ENCODE measurements around the gene NFATC3.
A peak's percentile ranks its signal among the peaks of the same experiment; 100 is the strongest.

The NFATC3 gene

DNA sequence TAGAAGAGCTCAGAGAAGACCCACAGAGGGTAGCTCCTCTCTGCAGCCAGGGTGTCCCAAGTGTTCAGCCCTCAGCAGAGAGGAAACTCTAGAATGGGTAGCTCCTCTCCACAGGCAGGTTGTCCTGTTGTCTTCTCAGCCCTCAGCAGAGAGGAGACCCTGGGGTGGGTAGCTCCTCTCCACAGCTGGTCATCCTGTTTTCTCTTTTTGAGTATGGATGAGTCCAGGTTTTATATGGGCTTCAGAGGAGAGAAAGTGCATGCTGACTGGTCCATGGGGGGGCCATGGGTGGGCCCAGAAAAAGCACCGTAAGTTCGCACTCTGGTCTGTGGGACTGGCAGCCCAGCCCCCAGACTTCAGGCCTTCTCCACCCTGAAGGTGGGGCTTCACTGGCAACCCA lies 102.3 kb downstream of the NFATC3 start:
- DNase-seq (ENCODE audit: low read depth), result no peak

DNA sequence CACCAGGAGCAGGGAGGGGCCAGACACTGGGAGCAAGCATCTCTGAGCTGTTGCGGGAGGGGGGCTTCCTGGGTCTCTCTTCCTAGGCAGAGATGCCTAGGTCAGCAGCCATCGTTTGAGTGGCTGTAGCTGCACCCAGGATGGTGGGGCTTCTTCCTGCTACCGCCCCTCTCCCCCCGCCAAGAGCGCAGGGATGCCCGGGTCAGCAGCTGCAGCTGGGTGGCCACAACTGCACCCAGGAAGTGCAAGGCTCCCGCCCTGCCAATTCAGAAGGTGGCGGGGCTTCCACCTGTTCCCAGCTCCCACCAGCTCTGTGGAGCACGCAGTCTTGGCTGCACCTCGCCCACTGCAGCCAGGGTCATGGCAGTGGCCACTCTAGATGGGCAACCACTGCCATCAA lies 103.0 kb downstream of the NFATC3 start:
- DNase-seq (ENCODE audit: low read depth), result no peak

DNA sequence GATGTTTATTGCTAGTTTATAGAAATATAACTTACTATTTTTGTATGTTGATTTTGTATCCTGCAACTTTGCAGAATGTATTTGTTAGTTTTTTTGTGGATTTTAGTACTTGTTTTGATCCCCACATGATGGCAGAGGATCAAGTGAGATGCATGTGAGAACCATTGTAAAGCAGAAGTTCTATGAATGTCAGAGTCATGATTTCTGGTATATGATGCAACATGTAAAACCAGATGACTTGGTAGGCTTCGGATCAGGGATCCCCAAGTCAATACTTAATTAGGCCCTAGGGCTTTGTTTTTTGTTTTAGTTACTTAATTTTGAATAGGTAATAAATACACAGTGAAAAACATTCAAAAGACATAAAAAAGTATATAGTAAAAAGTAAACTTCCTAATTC lies 104.9 kb downstream of the NFATC3 start:
- DNase-seq (ENCODE audit: low read depth), result no peak

DNA sequence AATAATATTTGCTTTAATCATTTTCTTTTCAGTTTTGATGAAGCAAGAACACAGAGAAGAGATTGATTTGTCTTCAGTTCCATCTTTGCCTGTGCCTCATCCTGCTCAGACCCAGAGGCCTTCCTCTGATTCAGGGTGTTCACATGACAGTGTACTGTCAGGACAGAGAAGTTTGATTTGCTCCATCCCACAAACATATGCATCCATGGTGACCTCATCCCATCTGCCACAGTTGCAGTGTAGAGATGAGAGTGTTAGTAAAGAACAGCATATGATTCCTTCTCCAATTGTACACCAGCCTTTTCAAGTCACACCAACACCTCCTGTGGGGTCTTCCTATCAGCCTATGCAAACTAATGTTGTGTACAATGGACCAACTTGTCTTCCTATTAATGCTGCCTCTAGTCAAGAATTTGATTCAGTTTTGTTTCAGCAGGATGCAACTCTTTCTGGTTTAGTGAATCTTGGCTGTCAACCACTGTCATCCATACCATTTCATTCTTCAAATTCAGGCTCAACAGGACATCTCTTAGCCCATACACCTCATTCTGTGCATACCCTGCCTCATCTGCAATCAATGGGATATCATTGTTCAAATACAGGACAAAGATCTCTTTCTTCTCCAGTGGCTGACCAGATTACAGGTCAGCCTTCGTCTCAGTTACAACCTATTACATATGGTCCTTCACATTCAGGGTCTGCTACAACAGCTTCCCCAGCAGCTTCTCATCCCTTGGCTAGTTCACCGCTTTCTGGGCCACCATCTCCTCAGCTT lies 105.8 kb downstream of the NFATC3 start:
- no peak for DNase-seq (ENCODE audit: low read depth)

DNA sequence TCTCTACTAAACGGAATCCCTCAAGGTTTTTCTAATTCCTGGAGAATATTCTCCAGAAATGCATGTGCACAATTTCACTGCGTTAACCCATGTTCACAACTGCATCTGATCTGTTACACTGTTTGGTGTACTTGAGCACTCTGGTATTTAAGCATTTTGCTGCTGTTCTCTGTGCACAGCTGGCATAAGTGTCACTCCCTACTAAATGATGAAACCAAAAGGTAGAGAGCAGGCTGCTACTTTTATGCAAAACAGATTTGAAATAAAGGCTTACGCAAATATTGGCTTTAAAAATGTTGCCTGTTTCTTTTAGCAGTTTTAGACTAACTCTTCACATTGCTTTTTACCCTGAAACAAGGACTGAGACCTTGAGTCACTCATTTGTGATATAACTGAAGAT lies 109.1 kb downstream of the NFATC3 start:
- no peak for DNase-seq (ENCODE audit: low read depth)

DNA sequence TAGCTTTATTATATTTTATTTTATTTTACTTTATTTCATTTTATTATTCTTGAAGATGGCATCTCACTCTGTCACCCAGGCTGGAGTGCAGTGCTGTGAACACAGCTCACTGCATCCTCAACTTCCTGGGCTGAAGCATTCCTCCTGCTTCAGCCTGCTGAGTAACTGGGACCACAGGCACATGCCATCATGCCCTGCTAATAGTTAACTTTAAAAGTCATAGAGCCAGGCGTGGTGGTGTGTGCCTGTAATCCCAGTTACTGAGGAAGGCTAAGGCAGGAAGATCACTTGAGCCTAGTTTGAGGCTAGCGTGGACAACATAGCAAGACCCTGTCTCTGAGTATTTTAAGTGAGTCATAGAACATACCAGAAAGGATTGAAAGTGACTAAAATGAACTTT lies 112.1 kb downstream of the NFATC3 start:
- no peak for DNase-seq (ENCODE audit: low read depth)

DNA sequence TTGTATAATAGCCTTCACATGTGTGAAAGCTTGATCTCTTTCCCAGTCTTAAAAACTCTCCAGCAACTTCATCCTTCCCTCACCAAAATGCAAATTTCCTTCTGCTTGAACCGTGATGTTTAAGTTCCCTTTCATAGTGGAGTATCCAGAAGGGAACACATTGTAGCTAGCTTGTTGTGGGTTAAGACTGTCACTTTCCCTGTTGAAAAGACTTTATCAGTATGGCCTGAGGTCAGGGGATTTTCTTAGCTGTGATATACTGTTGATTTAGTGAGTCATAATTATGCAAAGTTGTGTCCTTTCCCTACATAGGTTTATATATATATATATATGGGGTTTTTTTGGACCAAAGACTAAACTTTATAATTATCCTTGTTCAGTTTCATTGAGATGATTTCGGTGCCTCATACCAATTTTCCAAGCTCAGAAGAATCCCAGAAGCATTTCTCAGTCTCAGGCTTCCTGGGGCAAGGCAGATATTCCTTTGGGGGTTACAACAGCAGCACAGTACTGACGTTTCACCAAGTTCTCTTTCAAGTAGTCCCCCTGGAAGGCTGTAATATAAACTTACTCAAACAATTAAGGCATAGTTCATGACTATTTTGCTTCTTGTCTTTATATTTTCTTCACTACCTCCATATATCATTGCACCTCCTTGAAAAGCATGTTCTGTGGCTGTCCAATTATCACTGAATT lies 115.1 kb downstream of the NFATC3 start:
- DNase-seq (ENCODE audit: low read depth), result no peak

DNA sequence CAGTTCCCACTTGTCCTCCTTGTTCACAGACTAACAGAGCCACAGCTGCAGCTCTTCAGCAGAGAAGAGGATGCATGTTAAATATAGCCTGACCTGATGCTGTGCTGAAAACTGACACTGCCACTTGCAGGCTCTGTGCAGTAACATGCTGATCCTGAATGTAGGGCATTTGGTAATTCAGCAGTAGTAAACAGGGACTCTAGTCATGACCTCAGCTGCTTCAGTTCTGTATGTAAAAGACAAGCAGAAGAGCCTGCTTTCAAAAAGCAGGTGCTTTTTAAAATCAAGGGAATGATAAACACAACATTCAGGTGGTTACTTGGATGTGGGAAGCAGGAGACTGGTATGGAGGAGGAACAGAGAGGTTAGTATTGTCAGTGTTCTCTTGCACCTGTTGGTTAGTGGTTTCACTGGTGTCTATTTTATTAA lies 116.9 kb downstream of the NFATC3 start:
- DNase-seq (ENCODE audit: low read depth), result no peak

DNA sequence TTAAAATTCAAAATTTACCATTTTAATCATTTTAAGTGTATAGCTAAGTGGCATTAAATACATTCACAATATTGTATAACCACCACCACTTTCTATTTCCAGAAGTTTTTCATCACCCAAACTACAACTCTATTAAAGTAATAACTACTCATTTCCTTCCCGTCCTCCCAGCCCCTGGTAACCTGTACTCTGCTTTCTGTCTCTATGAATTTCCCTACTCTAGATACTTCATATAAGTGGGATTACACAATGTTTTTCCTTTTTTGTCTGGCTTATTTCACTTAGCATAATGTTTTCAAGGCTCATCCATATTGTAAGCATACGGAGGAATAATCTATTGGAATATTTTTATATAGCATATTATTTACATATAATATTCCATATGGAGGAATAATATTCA lies 121.1 kb downstream of the NFATC3 start:
- DNase-seq (ENCODE audit: low read depth), result no peak

DNA sequence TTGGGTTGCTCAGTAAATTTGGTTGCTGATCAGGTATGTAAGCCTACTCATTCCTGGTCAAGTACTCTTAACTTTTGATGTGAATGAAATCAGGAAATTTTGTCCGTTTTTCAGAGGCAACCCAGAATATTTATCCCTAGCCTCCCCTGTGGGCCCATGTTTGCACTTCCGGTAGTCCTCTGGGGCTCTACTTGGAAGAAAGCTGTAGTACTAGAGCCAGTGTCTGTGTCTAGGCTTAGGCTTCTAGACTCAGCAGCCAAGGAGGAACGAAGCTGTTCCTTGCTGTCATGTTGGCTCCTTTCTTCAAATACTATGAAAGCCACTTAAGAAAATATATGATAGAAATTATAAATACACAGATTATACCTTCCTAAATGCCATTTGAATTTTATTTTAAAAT lies 129.6 kb downstream of the NFATC3 start:
- DNase-seq (ENCODE audit: low read depth), result no peak

DNA sequence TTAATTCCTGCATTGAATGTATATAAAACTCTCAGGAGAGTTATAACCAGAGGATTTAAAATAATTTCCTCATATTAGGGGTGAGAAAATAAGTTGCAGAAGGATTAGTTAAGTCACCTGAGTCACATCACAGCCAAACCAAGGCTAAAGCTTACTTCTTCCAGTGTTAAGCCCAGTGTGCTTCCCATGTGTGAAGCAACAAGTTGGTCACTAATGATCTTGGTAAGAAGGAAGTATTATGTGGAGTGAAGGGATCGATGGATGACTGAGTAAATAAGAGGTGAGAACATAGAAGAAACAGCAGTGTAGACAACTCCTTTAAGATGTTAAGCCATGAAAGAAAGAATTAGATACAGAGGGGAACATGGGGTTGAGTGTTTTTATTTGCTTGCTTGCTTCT lies 130.1 kb downstream of the NFATC3 start:
- no peak for DNase-seq (ENCODE audit: low read depth)

DNA sequence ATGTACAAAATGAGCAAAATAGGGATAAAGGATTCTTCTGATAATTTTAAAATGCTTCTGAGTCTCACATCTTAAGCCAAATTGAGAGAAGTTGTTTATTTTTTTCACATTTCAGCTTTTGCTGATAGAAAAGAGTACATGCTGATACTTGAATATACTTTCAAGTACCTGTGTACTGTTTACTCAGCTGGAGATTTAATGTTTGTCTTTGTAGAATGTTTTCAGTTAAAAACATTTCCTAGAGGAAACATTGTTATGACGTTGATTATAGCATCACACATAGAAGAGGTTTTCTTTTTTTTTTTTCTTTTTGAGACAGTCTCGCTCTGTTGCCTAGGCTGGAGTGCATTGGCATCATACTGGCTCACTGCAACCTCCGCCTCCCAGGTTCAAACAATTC lies 131.1 kb downstream of the NFATC3 start:
- DNase-seq (ENCODE audit: low read depth), result no peak

DNA sequence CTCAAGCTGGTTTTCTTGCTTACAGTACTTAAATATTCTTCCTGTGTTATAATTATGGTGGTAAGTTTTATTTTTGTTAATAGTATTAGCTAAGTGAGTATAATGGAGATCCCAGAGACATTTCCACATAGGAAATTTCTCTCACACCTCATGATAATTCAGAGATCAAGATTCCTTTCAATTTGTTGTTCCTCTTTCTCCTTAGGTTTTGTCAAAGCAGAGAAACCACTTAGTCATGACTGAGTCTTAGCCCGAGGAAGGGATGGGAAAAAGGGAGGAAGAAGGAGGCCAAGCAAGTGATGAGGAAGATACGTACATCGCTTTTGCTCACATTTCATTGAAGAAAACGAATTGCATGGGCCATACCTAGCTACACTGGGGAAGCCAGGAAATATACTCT lies 132.3 kb downstream of the NFATC3 start:
- no peak for DNase-seq (ENCODE audit: low read depth)

DNA sequence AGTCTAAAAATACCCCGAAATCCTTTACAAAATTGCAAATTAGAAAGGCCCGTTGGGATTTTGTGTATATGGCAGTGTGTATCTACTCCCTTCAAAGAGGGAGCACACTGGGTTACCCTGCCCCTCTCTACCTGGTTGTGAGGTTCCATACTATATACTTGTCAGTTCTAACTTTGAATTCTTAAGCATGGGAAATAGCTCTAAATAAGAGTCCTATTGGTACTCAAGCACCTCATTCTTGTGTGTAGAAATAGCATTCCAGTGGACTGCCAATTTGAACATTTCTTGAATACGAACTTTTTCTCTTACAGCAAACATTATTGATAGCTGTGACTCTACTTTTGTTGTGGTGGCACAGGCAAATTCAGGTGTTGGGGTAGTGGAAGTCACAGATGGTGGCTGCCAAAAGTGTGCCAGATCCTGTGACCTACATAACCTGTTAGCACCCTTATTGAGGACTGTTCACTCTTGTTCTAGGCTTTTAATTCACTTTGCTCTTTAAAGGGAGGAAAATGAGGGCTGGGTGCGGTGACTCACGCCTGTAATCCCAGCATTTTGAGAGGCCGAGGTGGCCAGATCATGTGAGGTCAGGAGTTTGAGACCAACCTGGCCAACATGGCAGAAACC lies 134.7 kb downstream of the NFATC3 start:
- DNase-seq (ENCODE audit: low read depth), result no peak

DNA sequence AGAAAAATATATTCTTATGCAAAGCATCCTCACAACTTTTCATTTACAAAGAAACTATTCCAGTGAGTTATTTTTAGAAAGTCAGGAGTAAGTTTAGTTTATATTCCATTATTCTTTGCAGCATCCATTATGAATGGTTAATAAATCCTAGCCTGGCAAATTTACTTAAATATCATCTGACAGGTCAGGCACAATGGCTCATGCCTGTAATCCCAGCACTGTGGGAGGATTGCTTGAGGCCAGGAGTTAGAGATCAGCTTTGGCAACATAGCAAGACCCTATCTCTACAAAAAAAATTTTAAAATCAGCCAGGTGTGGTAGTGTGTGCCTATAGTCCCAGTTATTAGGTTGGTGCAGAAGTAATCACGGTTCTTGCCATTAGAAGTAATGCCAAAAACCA lies 137.9 kb downstream of the NFATC3 start:
- DNase-seq (ENCODE audit: low read depth), result no peak

DNA sequence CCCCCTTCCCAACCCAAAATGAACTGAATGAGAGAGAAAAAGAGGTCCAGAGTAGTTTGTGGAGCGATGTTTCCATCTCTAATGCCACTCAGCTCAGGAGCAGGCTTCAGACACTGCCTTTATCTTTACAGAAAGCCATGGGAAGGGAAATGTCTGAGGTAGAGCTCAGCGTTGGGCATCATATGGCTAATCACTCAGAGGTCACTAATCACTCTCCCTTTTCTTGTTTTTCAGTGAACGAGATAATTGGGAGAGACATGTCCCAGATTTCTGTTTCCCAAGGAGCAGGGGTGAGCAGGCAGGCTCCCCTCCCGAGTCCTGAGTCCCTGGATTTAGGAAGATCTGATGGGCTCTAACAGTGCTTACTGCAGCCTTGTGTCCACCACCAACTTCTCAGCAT lies 140.9 kb downstream of the NFATC3 start:
- no peak for DNase-seq (ENCODE audit: low read depth)

DNA sequence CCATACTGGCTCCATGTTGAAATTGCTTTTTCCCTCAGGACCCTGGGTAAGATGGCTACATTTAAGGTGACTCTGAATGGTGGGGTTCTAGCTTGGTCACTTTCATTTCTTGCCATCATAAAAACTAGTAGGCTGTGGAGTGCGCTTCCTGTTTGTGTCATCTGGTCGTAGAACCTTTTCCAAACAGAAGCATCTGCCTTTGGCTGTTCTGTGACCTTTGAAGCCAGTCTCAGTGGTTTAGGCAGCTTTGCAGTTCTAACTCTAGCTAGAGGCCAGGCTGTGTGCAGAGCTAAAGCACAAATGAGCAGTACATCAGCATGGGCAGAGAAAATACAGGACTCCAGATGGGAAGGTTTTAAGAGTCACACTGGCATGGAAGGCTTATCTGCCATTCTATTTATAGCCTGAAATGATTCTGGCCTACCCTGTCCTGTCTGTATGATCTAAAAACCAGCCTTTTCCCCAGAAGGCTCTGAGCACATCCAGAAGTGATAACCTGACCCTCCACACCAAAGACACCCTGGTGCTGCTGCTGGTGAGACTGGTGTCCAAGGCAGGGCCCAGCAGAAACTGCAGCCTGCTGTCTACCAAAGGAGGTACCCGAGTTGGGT lies 142.1 kb downstream of the NFATC3 start:
- DNase-seq (ENCODE audit: low read depth), result no peak

DNA sequence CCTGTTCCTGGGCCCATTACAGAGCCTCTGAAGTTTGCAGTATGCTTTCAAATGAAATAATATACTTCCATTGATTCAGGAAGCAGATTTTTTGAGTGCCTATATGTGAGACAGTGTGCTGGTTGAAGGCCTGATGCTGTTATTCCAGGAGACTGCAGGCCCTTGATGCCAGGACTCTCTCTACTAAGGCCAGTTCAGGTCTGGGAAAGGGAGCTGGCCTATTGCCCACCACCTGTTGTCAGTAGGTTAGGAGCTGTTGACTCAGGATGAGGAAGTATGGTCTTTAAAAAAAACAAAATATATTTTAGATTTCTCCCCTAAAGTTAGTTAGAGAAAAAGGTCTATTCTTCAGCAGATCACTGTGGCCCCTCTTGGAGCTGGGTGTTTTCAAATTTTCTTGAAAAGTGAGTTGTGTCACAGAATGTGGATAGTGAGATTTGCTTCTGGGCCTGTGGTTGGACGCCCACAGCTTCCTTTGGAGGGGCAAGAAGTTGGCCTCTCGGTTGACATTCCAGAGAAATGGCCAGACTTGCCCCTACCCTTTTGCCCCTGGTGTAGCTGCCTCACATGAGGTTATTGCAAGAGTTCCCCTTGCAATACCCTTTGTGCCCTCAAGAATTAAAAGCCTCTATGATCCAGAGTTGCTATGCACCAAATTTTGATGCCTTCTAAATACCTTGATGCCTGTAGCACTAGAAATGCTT lies 142.8 kb downstream of the NFATC3 start:
- DNase-seq (ENCODE audit: low read depth), result no peak

DNA sequence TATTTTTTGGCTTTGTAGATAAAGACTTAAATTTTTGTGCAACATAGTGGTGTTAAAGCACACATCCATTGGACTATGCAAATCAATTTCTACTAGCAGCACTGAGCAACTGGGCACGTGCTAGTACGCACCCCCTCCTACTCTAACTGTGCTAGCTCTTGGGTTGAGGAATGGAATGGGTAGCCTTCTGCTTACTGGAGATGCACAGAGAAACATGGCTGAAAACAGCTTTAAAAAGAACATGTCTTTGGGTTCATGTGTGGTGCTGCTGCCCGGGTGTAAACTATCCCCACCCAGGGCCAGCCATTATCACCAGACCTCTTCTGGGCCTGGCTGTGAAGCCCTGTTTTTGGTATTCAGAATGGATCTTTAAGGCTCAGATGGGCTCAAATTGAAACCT lies 143.5 kb downstream of the NFATC3 start:
- no peak for DNase-seq (ENCODE audit: low read depth)

DNA sequence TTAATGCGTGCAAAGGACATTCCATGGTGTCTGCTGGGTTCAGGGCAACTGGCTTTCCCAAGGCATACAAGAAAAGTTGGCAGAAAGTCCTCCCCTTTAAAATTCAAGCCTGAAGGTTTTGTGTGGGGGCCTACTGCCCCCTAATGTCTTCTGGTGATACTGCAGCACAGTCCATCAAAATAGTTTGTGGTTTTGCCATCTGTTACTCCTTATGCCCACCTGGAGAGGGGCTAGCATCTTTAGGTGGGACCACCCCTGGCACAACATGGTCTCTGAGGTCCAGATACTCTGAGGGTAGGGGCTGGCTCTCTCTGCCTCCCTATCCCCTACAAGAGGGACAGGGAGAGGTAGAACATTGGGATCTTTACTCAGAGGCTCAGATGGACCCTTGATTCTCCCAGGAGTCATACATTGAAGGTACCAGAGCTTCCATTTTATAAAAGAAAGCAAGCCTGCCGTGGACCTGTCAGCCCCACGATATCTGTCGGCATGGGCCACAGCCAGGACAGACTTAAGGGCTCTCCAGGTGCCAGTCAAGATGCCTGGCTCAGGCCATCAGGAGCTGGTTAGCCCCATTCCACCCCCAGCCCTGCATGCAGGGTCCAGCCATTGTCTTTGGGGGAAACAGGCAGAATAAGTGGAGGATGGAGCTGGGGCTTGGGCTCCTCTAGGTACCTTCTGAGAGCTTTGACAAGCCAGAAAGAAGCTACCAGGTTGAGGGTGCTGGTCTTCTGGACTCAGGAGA lies 144.4 kb downstream of the NFATC3 start:
- DNase-seq (ENCODE audit: low read depth), result peak; percentile 23

DNA sequence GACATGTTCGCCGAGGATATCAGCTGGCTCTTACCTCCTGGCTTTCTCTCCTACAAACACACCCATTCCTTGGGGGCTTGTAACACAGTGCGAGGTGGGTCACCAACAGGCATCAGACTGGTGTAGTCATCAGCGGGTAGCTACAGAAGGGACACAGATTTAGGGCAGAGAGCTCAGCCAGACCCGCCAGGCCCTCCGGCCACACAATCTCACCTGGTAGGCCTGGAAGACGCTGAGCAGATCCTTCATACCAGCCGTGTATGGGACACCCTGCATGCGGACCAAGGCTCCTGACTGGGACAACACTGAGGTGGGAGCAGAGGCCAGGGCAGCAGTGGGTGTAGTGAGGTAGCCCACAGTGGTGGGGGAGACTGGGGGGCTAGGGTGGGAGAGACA lies 145.0 kb downstream of the NFATC3 start:
- no peak for DNase-seq (ENCODE audit: low read depth)

DNA sequence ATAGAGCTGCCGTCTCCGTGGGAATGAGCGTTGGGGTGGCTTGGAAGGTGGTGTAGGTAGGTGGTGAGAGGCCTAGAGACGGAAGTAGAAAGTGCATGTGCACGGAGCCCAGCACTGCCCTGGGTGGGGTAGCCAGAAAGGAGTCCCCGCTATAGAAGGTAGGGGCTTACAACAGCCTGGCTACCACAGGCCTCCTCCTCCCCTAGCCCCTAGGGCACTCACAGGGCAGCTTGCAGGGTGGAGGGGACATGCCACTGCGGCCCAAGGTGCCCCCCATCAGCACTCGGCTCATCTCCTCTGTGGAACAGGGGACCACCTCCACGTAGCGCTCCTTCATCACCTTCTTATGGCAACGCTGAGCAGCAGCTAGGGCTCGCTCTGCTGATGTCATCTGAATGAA lies 145.8 kb downstream of the NFATC3 start:
- DNase-seq (ENCODE audit: low read depth), result no peak

Data from activated T-helper 9 cell treated with anti-CD3 and anti-CD28 coated beads, Interleukin-2, amount 50 U/mL, for 16 hours (primary cell).